A673 (cell line): ENCODE measurements around the gene EQTN.

Experiments used
- CTCF ChIP-seq: fragments of 300-800, 200-600 bp; sonication (generic); conservative IDR thresholded peaks from 2 replicates; pipeline ENCODE4 v1.5.1; 2017; ENCODE audit warnings: low read depth, mild to moderate bottlenecking, antibody characterized with exemption, low read length, moderate library complexity, mixed read lengths
- EZH2 ChIP-seq: fragments of 200-600 bp; sonication (generic); IDR thresholded peaks from 2 replicates; pipeline ENCODE4 v1.6.1; 2017; ENCODE audit warnings: borderline replicate concordance, low read depth, mild to moderate bottlenecking, mixed read lengths, antibody characterized with exemption, low read length; ENCODE audit not compliant: poor library complexity, severe bottlenecking

- TF ChIP-seq CTCF (no peak), EZH2 (no peak)
Observed at GRCh38 chr9:27337236-27337635, 40.3 kb upstream of the EQTN start.
